Fibroblast of lung (primary cell): ENCODE data around the gene C17orf67. TPM values are rescaled to one million over a fixed set of nuclear protein-coding genes. Genes with fewer than 3 reads are reported as not detected.

Experiments used
- DNase-seq, 2 donors: peaks; one replicate each; pipeline versions ENCODE4 v3.0.0 to v3.0.0-alpha.2; 2010; ENCODE audit warnings: low read depth in 2 of 2
- H2AFZ ChIP-seq: 2 replicates; pipeline ENCODE4 v1.5.1; 2012; ENCODE audit warnings: low read length, control low read depth, inconsistent platforms
- H3K27ac ChIP-seq: 2 replicates; pipeline ENCODE4 v1.5.1; 2011; ENCODE audit warnings: low read length, control low read depth; ENCODE audit not compliant: insufficient read depth
- H3K27me3 ChIP-seq: 2 replicates; pipeline ENCODE4 v1.5.1; 2011; ENCODE audit warnings: mild to moderate bottlenecking, low read length; ENCODE audit not compliant: control insufficient read depth, insufficient read depth
- H3K36me3 ChIP-seq: 2 replicates; pipeline ENCODE4 v1.5.1; 2011; ENCODE audit warnings: low read length; ENCODE audit not compliant: control insufficient read depth, insufficient read depth
- H3K4me1 ChIP-seq: 2 replicates; pipeline ENCODE4 v1.5.1; 2011; ENCODE audit warnings: low read length; ENCODE audit not compliant: control insufficient read depth, insufficient read depth; ENCODE audit errors: extremely low read depth
- H3K4me2 ChIP-seq: 2 replicates; pipeline ENCODE4 v1.5.1; 2011; ENCODE audit warnings: low read length, control low read depth; ENCODE audit not compliant: insufficient read depth; ENCODE audit errors: extremely low read depth
- H3K4me3 ChIP-seq, 4 experiments: fragments of 200-600 bp in 1 of 4; sonication (generic) in 1 of 4; replicated peaks in 1 of 4; 2 replicates each; pipeline ENCODE4 v1.5.1; 2011 to 2016; ENCODE audit warnings: low read length in 4 of 4, low read depth in 3 of 4, mild to moderate bottlenecking in 3 of 4, control low read depth in 2 of 4, inconsistent platforms in 1 of 4, mixed read lengths in 1 of 4; ENCODE audit not compliant: insufficient read depth in 1 of 4; ENCODE audit errors: control extremely low read depth in 1 of 4
- H3K79me2 ChIP-seq: 2 replicates; pipeline ENCODE4 v1.5.1; 2012; ENCODE audit warnings: mild to moderate bottlenecking, low read length, inconsistent platforms; ENCODE audit not compliant: control insufficient read depth, insufficient read depth
- H3K9ac ChIP-seq: 2 replicates; pipeline ENCODE4 v1.5.1; 2011; ENCODE audit warnings: mild to moderate bottlenecking, low read length, control low read depth; ENCODE audit not compliant: insufficient read depth
- H3K9me3 ChIP-seq: 2 replicates; pipeline ENCODE4 v1.5.1; 2012; ENCODE audit warnings: low read depth, low read length; ENCODE audit not compliant: control insufficient read depth, insufficient read depth
- H4K20me1 ChIP-seq: 2 replicates; pipeline ENCODE4 v1.5.1; 2011; ENCODE audit warnings: low read length; ENCODE audit not compliant: control insufficient read depth, insufficient read depth; ENCODE audit errors: extremely low read depth
- CTCF ChIP-seq, 2 donors: IDR thresholded peaks in 1 of 2; conservative IDR thresholded peaks in 1 of 2; 1 replicate in 1 of 2; 2 replicates in 1 of 2; pipeline ENCODE4 v1.5.1; 2011 to 2012; ENCODE audit warnings: low read length in 2 of 2, control low read depth in 1 of 2, inconsistent platforms in 1 of 2, low read depth in 1 of 2, mild to moderate bottlenecking in 1 of 2
- EZH2 ChIP-seq: IDR thresholded peaks from 2 replicates; pipeline ENCODE4 v1.5.1; 2012; ENCODE audit warnings: low read length, control low read depth, mild to moderate bottlenecking; ENCODE audit errors: missing control alignments
- polyA plus RNA-seq, 2 donors: library from polyadenylated mRNA; depleted of rRNA in 1 of 2; stranded (reverse) in 1 of 2; unstranded in 1 of 2; fragments of >200 nt; gene quantifications; 2 replicates each; pipeline ENCODE4 v1.2.1, GENCODE V29; 2011 to 2012; ENCODE audit warnings: missing spikeins in 1 of 2
- total RNA-seq: library from RNA; depleted of rRNA; stranded (reverse); fragments of >200 nt; gene quantifications from 2 replicates; pipeline ENCODE4 v1.2.1, GENCODE V29; 2014

C17orf67 gene
- total and polyA plus RNA-seq, 2 donors (not counting 1 experiment from before 2014, with no cell fraction given) = 0.45 to 1.7 TPM

GRCh38 chr17:56771563-56771962, 62.2 kb downstream of the C17orf67 start:
- no peak overlapping the region for H3K27ac ChIP-seq
- no peak overlapping the region for H3K4me3 ChIP-seq
- no peak overlapping the region for H3K4me2 ChIP-seq
- no peaks in the 10 kb centered on the region for H3K27me3 ChIP-seq
- H3K9ac ChIP-seq = no peak overlapping the region
- H4K20me1 ChIP-seq = no peaks in the 10 kb centered on the region
- DNase-seq = no peak
- H2AFZ ChIP-seq = no peak overlapping the region
- H3K36me3 ChIP-seq = no peaks in the 10 kb centered on the region
- TF ChIP-seq EZH2 (no peak), CTCF (conservative IDR thresholded peaks at IDR 0.05 in 1 of 2, IDR thresholded peaks at IDR 0.05 in 1 of 2; ENCODE audit: low read depth in 1 of 2, low read length in 2 of 2) (no peak)
- H3K79me2 ChIP-seq = no peaks in the 10 kb centered on the region
- no peaks in the 10 kb centered on the region for H3K4me1 ChIP-seq
- H3K9me3 ChIP-seq = no peaks in the 10 kb centered on the region

GRCh38 chr17:56770427-56770826, 63.3 kb downstream of the C17orf67 start:
- Histone ChIP-seq H3K9ac (no peak overlapping the region), H3K27ac (no peak overlapping the region)

GRCh38 chr17:56765449-56765848, 68.3 kb downstream of the C17orf67 start:
- H3K9me3 ChIP-seq = no peaks in the 10 kb centered on the region
- H3K9ac ChIP-seq = no peak overlapping the region
- no peaks in the 10 kb centered on the region for H3K4me1 ChIP-seq
- no peaks in the 10 kb centered on the region for H4K20me1 ChIP-seq
- TF ChIP-seq EZH2 (no peak), CTCF (conservative IDR thresholded peaks at IDR 0.05 in 1 of 2, IDR thresholded peaks at IDR 0.05 in 1 of 2; ENCODE audit: low read depth in 1 of 2, low read length in 2 of 2) (no peak)
- no peaks in the 10 kb centered on the region for H3K27me3 ChIP-seq
- no peak overlapping the region for H3K4me2 ChIP-seq
- no peaks in the 10 kb centered on the region for H3K79me2 ChIP-seq
- no peak overlapping the region for H3K4me3 ChIP-seq
- H3K36me3 ChIP-seq = no peaks in the 10 kb centered on the region
- no peak overlapping the region for H2AFZ ChIP-seq
- no peak overlapping the region for H3K27ac ChIP-seq
- no peak for DNase-seq

More at GRCh38 chr17:56770427-56770826, 63.3 kb downstream of the C17orf67 start:
- TF ChIP-seq CTCF (conservative IDR thresholded peaks at IDR 0.05 in 1 of 2, IDR thresholded peaks at IDR 0.05 in 1 of 2; ENCODE audit: low read depth in 1 of 2, low read length in 2 of 2) (no peak), EZH2 (no peak)
- Histone ChIP-seq H3K36me3 (no peaks in the 10 kb centered on the region), H3K4me3 (no peak overlapping the region), H3K27me3 (no peaks in the 10 kb centered on the region), H3K4me2 (no peak overlapping the region), H3K79me2 (no peaks in the 10 kb centered on the region), H3K4me1 (no peaks in the 10 kb centered on the region), H3K9me3 (no peaks in the 10 kb centered on the region), H2AFZ (no peak overlapping the region), H4K20me1 (no peaks in the 10 kb centered on the region)
- no peak for DNase-seq
